GM19025 (cell line): ENCODE measurements around the gene C19orf67.
"Not testable (repeated sequence)": the region's sequence is repeated elsewhere in the genome, so short reads cannot be mapped to it uniquely, and the experiment has no call there.

Experiments used
- ATAC-seq: cut with Tn5 transposase; IDR thresholded peaks from one replicate; pipeline ENCODE4 v1.9.1; 2021; ENCODE audit warnings: mild to moderate bottlenecking, low read depth, moderate library complexity; ENCODE audit not compliant: unreplicated experiment

Gene C19orf67

GRCh38 chr19:14059093-14059480 is 26.5 kb downstream of the C19orf67 start:
- no peak for ATAC-seq

GRCh38 chr19:14058182-14059092 is 27.1 kb downstream of the C19orf67 start:
- ATAC-seq = no peak

- ATAC-seq = no peak
Measured at GRCh38 chr19:14056741-14057356, 28.7 kb downstream of the C19orf67 start.

GRCh38 chr19:14056069-14056666 is 29.4 kb downstream of the C19orf67 start:
- ATAC-seq = no peak

- ATAC-seq = no peak
Measured at GRCh38 chr19:14055396-14055795, 30.2 kb downstream of the C19orf67 start.

GRCh38 chr19:14054721-14055120 is 30.9 kb downstream of the C19orf67 start:
- ATAC-seq = no peak

- no peak for ATAC-seq
Measured at GRCh38 chr19:14054099-14054498, 31.5 kb downstream of the C19orf67 start.

GRCh38 chr19:14053500-14053899 is 32.1 kb downstream of the C19orf67 start:
- no peak for ATAC-seq

- no peak for ATAC-seq
Measured at GRCh38 chr19:14053032-14053431, 32.6 kb downstream of the C19orf67 start.

- ATAC-seq = no peak
Measured at GRCh38 chr19:14052470-14052869, 33.1 kb downstream of the C19orf67 start.

- no peak for ATAC-seq
Measured at GRCh38 chr19:14051980-14052379, 33.6 kb downstream of the C19orf67 start.

GRCh38 chr19:14050961-14051360 is 34.6 kb downstream of the C19orf67 start:
- ATAC-seq = not testable (repeated sequence)

GRCh38 chr19:14050512-14050911 is 35.1 kb downstream of the C19orf67 start:
- no peak for ATAC-seq

- no peak for ATAC-seq
Measured at GRCh38 chr19:14048443-14049153, 37.0 kb downstream of the C19orf67 start.

- ATAC-seq = not testable (repeated sequence)
Measured at GRCh38 chr19:14047866-14048265, 37.7 kb downstream of the C19orf67 start.

- not testable (repeated sequence) for ATAC-seq
Measured at GRCh38 chr19:14042659-14043608, 42.6 kb downstream of the C19orf67 start.

- no peak for ATAC-seq
Measured at GRCh38 chr19:14039181-14039580, 46.4 kb downstream of the C19orf67 start.

GRCh38 chr19:14035706-14036105 is 49.9 kb downstream of the C19orf67 start:
- ATAC-seq = no peak

GRCh38 chr19:14035159-14035558 is 50.4 kb downstream of the C19orf67 start:
- not testable (repeated sequence) for ATAC-seq

GRCh38 chr19:14033946-14034345 is 51.6 kb downstream of the C19orf67 start:
- ATAC-seq = no peak
